Thoracic aorta (tissue), 2 donors: ENCODE measurements around the gene ADARB1. TPM values are rescaled to one million over a fixed set of nuclear protein-coding genes. Genes with fewer than 3 reads are reported as not detected.

Source experiments
- ATAC-seq: fragments of 150-250 bp; one replicate; pipeline ENCODE4 v1.8.0; 2017; ENCODE audit warnings: low read depth; ENCODE audit not compliant: insufficient number of reproducible peaks, low FRiP score
- DNase-seq: peaks from one replicate; pipeline ENCODE4 v3.0.0-alpha.2; 2020; ENCODE audit warnings: low spot score
- H3K27ac ChIP-seq, 2 donors: fragments of 200-600 bp; sonication (generic); 1 replicate in 1 of 2; 2 replicates in 1 of 2; pipeline ENCODE4 v1.5.1; 2016; ENCODE audit warnings: mild to moderate bottlenecking in 2 of 2, moderate library complexity in 2 of 2
- H3K27me3 ChIP-seq: fragments of 200-600 bp; sonication (generic); replicated peaks from 2 replicates; pipeline ENCODE4 v1.6.0; 2016; ENCODE audit warnings: mild to moderate bottlenecking; ENCODE audit not compliant: insufficient read depth
- H3K36me3 ChIP-seq: fragments of 200-600 bp; sonication (generic); one replicate; pipeline ENCODE4 v1.5.1; 2016
- H3K4me1 ChIP-seq, 2 donors: fragments of 200-600 bp; sonication (generic); 1 replicate in 1 of 2; 2 replicates in 1 of 2; pipeline versions ENCODE4 v1.5.1 to v1.6.0; 2016; ENCODE audit warnings: low read depth in 2 of 2, mild to moderate bottlenecking in 1 of 2; ENCODE audit not compliant: control insufficient read depth in 1 of 2
- H3K4me3 ChIP-seq: fragments of 200-600 bp; sonication (generic); 2 replicates; pipeline ENCODE4 v1.5.1; 2016; ENCODE audit warnings: mild to moderate bottlenecking
- H3K9me3 ChIP-seq: fragments of 200-600 bp; sonication (generic); 2 replicates; pipeline ENCODE4 v1.5.1; 2016
- total RNA-seq, 2 donors: library from RNA; depleted of rRNA; stranded (reverse); fragments of >200 nt; gene quantifications; one replicate each; pipeline versions ENCODE4 v1.1.0 to v1.2.3, GENCODE V29; 2016
- TF ChIP-seq, protein P1 (sequence below): fragments of 200-600 bp; sonication (generic); IDR thresholded peaks from one replicate; pipeline ENCODE4 v1.5.1; 2019; ENCODE audit warnings: antibody characterized with exemption

Gene ADARB1
- total RNA-seq, 2 donors from 2014 or later: 124 to 201 TPM

DNA sequence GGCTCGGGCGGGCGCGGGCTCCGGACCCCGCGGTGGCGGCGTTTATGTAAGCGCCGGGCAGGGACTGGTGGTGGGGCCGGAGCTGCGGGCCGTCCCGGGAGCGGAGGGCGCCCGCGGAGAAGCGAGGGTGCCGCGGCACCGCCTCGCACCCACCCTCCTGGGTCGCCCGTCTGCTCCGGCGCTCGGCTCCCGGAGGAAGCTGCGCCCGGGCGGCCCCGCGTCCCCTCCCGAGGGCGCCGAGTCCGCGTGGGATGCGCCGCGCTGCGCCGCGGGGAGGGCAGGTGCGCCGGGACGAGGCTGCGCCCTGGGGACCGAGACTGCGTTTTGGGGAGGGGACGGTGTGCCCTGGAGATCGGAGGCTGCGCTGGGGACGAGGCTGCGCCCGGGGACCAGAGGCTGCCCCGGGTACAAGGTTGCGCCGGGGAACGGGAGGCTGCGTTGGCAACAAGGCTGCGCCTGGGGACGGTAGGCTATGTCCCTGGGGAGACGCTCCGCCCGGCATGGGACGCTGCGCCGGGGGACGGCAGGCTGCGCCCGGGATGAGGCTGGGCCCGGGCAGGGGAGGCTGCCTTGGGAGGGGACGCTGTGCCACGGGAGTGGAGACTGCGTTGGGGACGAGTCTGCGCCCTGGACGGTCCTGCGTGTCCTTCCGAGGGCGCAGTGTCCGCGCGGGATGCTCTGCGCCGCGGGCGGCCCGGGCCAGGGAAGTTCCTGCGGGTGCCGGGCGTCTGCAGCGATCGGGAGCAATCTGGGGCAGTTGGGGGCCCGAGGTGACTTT, 627 bp downstream of the ADARB1 start:
- DNase-seq: no peak
- peak overlapping the region; percentile 73 to 90 for H3K27ac ChIP-seq

DNA sequence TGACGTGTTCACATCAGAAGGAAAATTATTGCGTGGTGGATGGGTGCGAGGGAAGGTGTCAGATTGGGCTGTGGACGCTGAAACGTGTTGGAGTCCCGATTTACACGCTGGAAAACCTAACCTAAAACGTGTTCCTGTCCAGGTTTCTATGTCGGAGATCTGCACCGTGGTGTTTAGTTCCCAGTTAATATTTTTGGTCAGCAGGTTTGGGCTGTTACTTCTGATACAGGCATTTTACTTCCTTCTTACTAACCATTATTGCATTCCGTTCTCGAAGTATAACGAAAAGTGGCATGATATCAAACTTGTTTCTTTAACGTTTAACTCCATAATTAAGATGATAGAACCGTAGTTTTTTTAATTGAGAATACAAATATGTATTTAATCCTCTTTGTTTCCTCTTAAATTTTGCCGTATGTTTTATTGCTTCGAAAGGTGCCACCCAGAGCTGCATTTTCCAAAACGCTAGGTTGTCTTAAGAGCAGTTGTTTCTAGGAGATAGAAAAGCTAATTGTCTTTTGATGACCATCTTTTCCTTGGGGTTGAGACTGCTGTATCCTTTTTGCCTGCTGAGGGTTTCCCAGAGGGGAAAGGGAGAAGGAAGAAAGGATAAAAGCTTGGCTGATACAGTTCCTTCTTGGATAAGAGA, 1.3 kb downstream of the ADARB1 start:
- DNase-seq (no peak), ATAC-seq (no peak)
- peak overlapping the region; percentile 73 to 90 for H3K27ac ChIP-seq
- H3K27me3 ChIP-seq: no peaks in the 10 kb centered on the region
- TF ChIP-seq, protein P1, sequence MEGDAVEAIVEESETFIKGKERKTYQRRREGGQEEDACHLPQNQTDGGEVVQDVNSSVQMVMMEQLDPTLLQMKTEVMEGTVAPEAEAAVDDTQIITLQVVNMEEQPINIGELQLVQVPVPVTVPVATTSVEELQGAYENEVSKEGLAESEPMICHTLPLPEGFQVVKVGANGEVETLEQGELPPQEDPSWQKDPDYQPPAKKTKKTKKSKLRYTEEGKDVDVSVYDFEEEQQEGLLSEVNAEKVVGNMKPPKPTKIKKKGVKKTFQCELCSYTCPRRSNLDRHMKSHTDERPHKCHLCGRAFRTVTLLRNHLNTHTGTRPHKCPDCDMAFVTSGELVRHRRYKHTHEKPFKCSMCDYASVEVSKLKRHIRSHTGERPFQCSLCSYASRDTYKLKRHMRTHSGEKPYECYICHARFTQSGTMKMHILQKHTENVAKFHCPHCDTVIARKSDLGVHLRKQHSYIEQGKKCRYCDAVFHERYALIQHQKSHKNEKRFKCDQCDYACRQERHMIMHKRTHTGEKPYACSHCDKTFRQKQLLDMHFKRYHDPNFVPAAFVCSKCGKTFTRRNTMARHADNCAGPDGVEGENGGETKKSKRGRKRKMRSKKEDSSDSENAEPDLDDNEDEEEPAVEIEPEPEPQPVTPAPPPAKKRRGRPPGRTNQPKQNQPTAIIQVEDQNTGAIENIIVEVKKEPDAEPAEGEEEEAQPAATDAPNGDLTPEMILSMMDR: no peak
- H3K36me3 ChIP-seq: no peaks in the 10 kb centered on the region
- no peaks in the 10 kb centered on the region for H3K9me3 ChIP-seq
- peaks cover 19 to 58% of the 10 kb centered on the region in 2 donors for H3K4me1 ChIP-seq
- peak overlapping the region; percentile 92 for H3K4me3 ChIP-seq

More for the DNA sequence above, 627 bp downstream of the ADARB1 start:
- no peaks in the 10 kb centered on the region for H3K9me3 ChIP-seq
- peaks cover 16 to 51% of the 10 kb centered on the region in 2 donors for H3K4me1 ChIP-seq
- peak overlapping the region; percentile 92 for H3K4me3 ChIP-seq
- TF ChIP-seq, protein P1: no peak
- no peaks in the 10 kb centered on the region for H3K27me3 ChIP-seq
- no peaks in the 10 kb centered on the region for H3K36me3 ChIP-seq
- ATAC-seq: no peak

DNA sequence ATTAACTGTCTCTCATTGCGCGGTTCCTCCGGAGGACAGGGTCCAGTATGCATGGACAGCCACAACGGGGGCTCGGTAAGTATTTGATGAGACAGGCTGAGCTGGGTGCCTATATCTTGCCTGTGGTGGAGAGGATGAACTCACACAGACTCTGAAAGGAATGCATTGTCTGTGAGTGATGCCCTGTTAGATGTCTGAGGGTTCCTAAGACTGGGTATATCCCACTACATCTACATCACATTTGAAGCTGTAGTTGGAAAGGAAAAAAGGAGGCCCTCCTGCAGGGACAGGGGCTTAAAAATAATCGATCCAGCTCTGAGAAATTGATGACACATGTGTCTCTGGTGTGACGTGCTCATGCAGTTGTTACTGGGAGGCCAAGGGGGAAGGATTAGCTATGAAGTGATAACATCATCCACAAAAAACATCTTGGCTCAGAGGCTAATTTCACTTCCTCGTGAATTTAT, 1.9 kb downstream of the ADARB1 start:
- Histone ChIP-seq H3K4me1 (peaks cover 19 to 64% of the 10 kb centered on the region in 2 donors), H3K4me3 (peak overlapping the region; percentile 92)

DNA sequence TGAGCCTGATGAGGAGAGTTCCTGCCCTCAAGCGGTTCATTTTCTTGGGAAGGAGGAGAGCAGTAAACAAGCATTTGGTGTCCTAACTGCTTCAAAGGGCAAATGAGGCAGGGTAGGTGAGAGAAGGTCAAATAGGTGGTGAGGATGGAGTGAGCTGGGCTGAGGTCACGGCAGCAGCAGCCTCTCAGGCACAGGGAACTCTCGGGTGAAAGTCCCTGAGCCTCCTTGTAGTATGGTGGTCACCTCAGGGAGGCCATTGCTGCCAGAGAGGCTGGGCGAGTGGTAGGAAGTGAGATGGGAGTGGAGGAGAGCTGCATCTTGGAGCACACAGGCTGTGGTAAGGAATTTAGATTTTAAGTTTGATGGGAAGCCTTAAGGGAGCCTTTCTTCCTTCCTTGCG, 4.0 kb downstream of the ADARB1 start:
- peaks cover 19 to 76% of the 10 kb centered on the region in 2 donors for H3K4me1 ChIP-seq
- H3K36me3 ChIP-seq: peaks cover 10% of the 10 kb centered on the region
- no peak for DNase-seq
- H3K27ac ChIP-seq: no peak overlapping the region
- no peaks in the 10 kb centered on the region for H3K9me3 ChIP-seq
- H3K27me3 ChIP-seq: no peaks in the 10 kb centered on the region
- H3K4me3 ChIP-seq: no peak overlapping the region
- ATAC-seq: no peak
- TF ChIP-seq, protein P1: no peak

More for the DNA sequence above, 1.9 kb downstream of the ADARB1 start:
- TF ChIP-seq, protein P1: no peak
- peak overlapping the region; percentile 73 to 90 for H3K27ac ChIP-seq
- no peaks in the 10 kb centered on the region for H3K9me3 ChIP-seq
- DNase-seq: no peak
- no peak for ATAC-seq
- no peaks in the 10 kb centered on the region for H3K27me3 ChIP-seq
- peaks cover 2% of the 10 kb centered on the region for H3K36me3 ChIP-seq

DNA sequence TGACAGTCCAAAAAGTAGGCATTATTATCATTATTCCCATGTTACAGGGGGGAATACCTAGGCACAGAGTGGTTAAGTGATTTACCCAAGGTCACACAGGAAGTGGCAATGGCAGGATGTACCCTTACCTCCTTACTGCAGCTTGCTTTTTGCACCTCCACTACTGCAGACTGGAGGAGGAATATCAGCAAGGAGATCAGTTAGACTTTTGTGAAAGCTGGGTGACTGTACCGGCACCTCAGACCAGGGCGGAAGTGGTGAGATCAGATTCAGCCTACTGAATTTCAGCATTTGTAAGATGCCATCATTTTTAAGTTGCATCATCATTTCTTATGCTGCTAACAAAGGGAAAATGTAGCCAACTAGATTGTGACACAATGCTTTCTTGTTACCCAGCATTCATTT, 4.5 kb downstream of the ADARB1 start:
- TF ChIP-seq, protein P1: no peak
- DNase-seq (no peak), ATAC-seq (no peak)
- Histone ChIP-seq H3K27me3 (no peaks in the 10 kb centered on the region), H3K9me3 (no peaks in the 10 kb centered on the region), H3K4me3 (no peak overlapping the region), H3K27ac (no peak overlapping the region), H3K36me3 (peaks cover 10% of the 10 kb centered on the region), H3K4me1 (peaks cover 19 to 76% of the 10 kb centered on the region in 2 donors)
